DOHH2 (cell line): ENCODE measurements around the gene LTC4S.

ENCODE experiments used
- H3F3A ChIP-seq: fragments of 200-600 bp; sonication (generic), shearing (Covaris generic); 2 replicates; pipeline ENCODE4 v1.6.0; 2016; ENCODE audit warnings: antibody characterized with exemption, mild to moderate bottlenecking; ENCODE audit not compliant: control insufficient read depth, insufficient read depth
- H3K27ac ChIP-seq: fragments of 200-600 bp; sonication (generic); 2 replicates; pipeline ENCODE4 v1.5.1; 2014; ENCODE audit warnings: low read depth, mild to moderate bottlenecking, low read length, moderate library complexity
- H3K27me3 ChIP-seq: fragments of 200-600 bp; sonication (generic); 2 replicates; pipeline ENCODE4 v1.6.1; 2014; ENCODE audit warnings: mild to moderate bottlenecking, low read length, mixed read lengths; ENCODE audit not compliant: control insufficient read depth
- H3K36me3 ChIP-seq: fragments of 200-600 bp; sonication (generic); 2 replicates; pipeline ENCODE4 v1.6.1; 2014; ENCODE audit warnings: mild to moderate bottlenecking, low read length, moderate library complexity, mixed read lengths; ENCODE audit not compliant: control insufficient read depth
- H3K4me1 ChIP-seq: fragments of 200-600 bp; sonication (generic); 2 replicates; pipeline ENCODE4 v1.6.1; 2014; ENCODE audit warnings: mild to moderate bottlenecking, low read length, mixed read lengths; ENCODE audit not compliant: control insufficient read depth
- H3K4me2 ChIP-seq: fragments of 200-600 bp; sonication (generic); 2 replicates; pipeline ENCODE4 v1.6.0; 2014; ENCODE audit warnings: mild to moderate bottlenecking, low read length, moderate library complexity
- H3K4me3 ChIP-seq: fragments of 200-600 bp; sonication (generic); 2 replicates; pipeline ENCODE4 v1.5.1; 2014; ENCODE audit warnings: mild to moderate bottlenecking, low read length, mixed read lengths
- H3K79me2 ChIP-seq: fragments of 200-600 bp; sonication (generic); 2 replicates; pipeline ENCODE4 v1.6.1; 2014; ENCODE audit warnings: mild to moderate bottlenecking, low read length, mixed read lengths; ENCODE audit not compliant: control insufficient read depth
- H3K9me2 ChIP-seq: fragments of 200-600 bp; sonication (generic); replicated peaks from 2 replicates; pipeline ENCODE4 v1.6.1; 2014; ENCODE audit warnings: mild to moderate bottlenecking, low read length, mixed read lengths; ENCODE audit not compliant: control insufficient read depth
- H3K9me3 ChIP-seq: fragments of 200-600 bp; sonication (generic); 2 replicates; pipeline ENCODE4 v1.6.1; 2014; ENCODE audit warnings: antibody characterized with exemption, low read length, mixed read lengths; ENCODE audit not compliant: control insufficient read depth, insufficient read depth
- H4K20me1 ChIP-seq: fragments of 200-600 bp; sonication (generic); 2 replicates; pipeline ENCODE4 v1.6.0; 2014; ENCODE audit warnings: low read depth, mild to moderate bottlenecking, antibody characterized with exemption, low read length, moderate library complexity; ENCODE audit not compliant: control insufficient read depth, insufficient read depth
- CTCF ChIP-seq: fragments of 200-600 bp; sonication (generic); IDR thresholded peaks from one replicate; pipeline ENCODE4 v1.5.1; 2014; ENCODE audit warnings: antibody characterized with exemption, mild to moderate bottlenecking, low read depth, low read length; ENCODE audit not compliant: poor library complexity, severe bottlenecking
- EZH2phosphoT487 ChIP-seq: fragments of 200-600 bp; sonication (generic); IDR thresholded peaks from 2 replicates; pipeline ENCODE4 v1.6.1; 2017; ENCODE audit warnings: borderline replicate concordance, mild to moderate bottlenecking, antibody characterized with exemption, low read length, moderate library complexity, mixed read lengths

The LTC4S gene

DNA sequence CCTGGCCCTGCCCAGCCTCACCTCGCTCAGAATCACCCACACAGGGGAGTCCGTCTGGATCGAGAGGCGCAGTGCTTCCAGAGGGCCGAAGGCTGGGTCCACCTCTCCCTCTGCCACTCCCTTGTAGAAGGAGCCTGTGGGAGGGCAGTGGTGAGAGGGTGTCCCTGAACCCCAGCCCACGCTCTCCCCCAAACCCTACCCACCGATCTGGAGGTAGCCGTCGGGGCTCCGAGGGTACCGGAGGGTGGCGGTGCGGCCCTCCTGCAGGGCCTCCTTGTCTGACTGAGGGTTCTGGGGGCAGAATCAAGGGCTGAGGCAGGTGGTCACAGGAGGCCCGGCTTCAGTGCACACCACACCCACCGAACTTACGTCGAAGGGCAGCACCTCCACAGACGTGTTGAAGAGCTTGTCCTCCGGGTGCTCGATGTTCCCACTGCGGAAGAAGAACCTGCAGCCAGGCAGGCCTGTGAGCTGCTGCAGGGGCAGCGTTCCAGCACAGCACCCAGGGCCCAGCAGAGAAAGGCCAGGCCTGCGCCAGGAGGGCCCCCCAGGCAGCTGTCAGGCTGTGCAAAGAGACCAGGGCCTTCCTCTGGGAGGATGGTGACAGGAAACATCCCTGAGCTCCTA lies 4.5 kb downstream of the LTC4S start:
- H3K79me2 ChIP-seq, result no peaks in the 10 kb centered on the region
- no peaks in the 10 kb centered on the region for H3K9me3 ChIP-seq
- H3K36me3 ChIP-seq, result peaks cover 36% of the 10 kb centered on the region; the same call in 1 of the 2 replicates
- no peaks in the 10 kb centered on the region for H3K27me3 ChIP-seq
- TF ChIP-seq EZH2phosphoT487 (no peak), CTCF (no peak)
- H3K4me2 ChIP-seq, result no peak overlapping the region
- H3K27ac ChIP-seq, result no peak overlapping the region
- H3K4me1 ChIP-seq, result peaks cover 23% of the 10 kb centered on the region
- no peaks in the 10 kb centered on the region for H3F3A ChIP-seq
- H3K4me3 ChIP-seq, result no peak overlapping the region
- H4K20me1 ChIP-seq, result no peaks in the 10 kb centered on the region
- H3K9me2 ChIP-seq, result no peaks in the 10 kb centered on the region

DNA sequence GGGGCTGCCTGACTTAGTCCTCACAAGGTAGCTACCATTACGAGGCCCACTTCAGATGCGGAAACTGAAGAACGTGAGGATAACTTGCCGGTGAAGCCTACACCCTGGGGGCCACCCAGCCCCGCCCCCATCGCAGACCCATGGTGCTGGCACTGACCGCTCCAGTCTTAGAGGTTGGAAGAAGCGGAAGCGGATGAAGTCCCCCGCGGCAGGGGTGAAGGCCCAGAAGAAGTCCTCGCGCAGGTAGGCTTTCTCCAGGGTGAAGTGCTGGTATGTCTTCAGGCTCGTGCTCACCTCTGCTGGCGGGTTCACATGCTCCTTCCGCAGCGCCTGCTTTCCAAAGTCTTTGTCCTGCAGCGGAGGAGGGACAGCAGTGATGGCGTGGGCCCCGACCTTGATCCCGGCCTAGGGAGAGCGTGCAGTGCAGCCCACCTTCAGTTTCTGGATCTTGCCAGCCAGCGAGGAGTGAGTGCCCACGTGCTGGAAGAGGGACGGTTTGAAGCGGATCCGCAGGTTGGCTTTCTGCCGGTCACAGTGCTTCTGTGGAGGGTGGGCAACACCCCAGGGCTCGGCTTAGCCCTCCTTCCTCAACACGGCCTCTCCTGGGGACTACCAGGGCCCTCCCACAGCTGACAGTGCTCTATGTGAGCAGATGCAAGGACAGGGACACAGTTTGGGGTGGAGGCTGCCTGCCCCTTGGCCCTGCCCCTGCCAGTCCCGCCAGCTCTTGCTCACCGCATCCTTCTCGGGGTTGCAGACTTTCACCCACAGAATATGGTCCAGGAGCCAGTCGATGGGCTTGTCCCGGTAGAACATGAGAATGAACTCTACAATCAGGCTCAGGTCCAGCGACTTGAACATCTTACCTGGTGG lies 5.2 kb downstream of the LTC4S start:
- Histone ChIP-seq H3K27me3 (no peaks in the 10 kb centered on the region), H4K20me1 (no peaks in the 10 kb centered on the region), H3F3A (no peaks in the 10 kb centered on the region), H3K36me3 (peaks cover 36% of the 10 kb centered on the region; the same call in 1 of the 2 replicates), H3K27ac (no peak overlapping the region), H3K4me3 (no peak overlapping the region), H3K4me1 (peaks cover 26% of the 10 kb centered on the region), H3K4me2 (no peak overlapping the region), H3K9me2 (no peaks in the 10 kb centered on the region), H3K79me2 (peaks cover 3% of the 10 kb centered on the region), H3K9me3 (no peaks in the 10 kb centered on the region)
- TF ChIP-seq CTCF (no peak), EZH2phosphoT487 (no peak)

- TF ChIP-seq CTCF (no peak), EZH2phosphoT487 (no peak)
- no peaks in the 10 kb centered on the region for H3K9me3 ChIP-seq
- peaks cover 36% of the 10 kb centered on the region; the same call in 1 of the 2 replicates for H3K36me3 ChIP-seq
- no peaks in the 10 kb centered on the region for H4K20me1 ChIP-seq
- H3K79me2 ChIP-seq, result peaks cover 9% of the 10 kb centered on the region
- no peaks in the 10 kb centered on the region for H3F3A ChIP-seq
- no peaks in the 10 kb centered on the region for H3K27me3 ChIP-seq
- H3K4me2 ChIP-seq, result no peak overlapping the region
- H3K9me2 ChIP-seq, result no peaks in the 10 kb centered on the region
- H3K27ac ChIP-seq, result no peak overlapping the region
- H3K4me3 ChIP-seq, result no peak overlapping the region
- H3K4me1 ChIP-seq, result peaks cover 25% of the 10 kb centered on the region
Measured at GRCh38 chr5:179799644-179799973, 5.8 kb downstream of the LTC4S start.
